GM12801 (cell line): ENCODE measurements around the gene IFFO2.

ENCODE experiments used
- TF ChIP-seq, protein P1 (sequence below): IDR thresholded peaks from one replicate; pipeline ENCODE4 v1.5.1; 2011; ENCODE audit warnings: control low read depth; ENCODE audit not compliant: insufficient read length; ENCODE audit errors: extremely low read depth

Gene IFFO2

DNA sequence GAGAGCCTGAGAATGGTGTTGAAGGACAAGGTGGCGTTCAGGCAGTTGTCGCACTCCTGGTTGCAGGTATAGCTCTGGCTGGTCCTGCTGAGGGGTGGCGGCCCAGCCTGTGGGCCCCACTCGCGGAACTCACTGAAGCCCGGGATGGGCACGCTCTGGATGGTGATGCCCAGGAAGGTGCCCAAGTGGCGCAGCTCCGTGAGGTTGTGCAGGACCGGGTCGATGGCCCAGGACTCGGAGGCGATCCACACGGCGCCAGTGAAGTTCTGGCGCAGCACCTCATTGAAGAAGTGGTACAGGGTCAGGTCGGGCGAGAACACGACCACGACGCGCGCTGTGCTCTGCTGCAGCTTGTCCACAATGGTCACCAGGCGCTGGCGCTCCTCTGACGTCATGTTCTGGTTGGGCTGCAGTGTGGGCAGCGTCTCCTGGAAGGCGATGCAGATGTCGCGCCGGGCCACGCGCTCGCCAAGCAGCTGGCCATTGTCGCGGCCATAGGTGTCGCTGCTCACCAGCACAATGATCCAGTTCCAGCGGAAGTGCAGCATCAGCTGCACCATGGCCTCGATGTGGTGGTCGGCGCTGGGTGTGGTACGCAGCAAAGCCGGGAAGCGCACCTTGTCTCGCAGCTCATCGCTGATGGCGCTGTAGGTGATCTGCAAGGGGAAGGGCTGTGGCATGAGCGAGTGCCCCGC, 102.0 kb downstream of the IFFO2 start:
- TF ChIP-seq, protein P1, sequence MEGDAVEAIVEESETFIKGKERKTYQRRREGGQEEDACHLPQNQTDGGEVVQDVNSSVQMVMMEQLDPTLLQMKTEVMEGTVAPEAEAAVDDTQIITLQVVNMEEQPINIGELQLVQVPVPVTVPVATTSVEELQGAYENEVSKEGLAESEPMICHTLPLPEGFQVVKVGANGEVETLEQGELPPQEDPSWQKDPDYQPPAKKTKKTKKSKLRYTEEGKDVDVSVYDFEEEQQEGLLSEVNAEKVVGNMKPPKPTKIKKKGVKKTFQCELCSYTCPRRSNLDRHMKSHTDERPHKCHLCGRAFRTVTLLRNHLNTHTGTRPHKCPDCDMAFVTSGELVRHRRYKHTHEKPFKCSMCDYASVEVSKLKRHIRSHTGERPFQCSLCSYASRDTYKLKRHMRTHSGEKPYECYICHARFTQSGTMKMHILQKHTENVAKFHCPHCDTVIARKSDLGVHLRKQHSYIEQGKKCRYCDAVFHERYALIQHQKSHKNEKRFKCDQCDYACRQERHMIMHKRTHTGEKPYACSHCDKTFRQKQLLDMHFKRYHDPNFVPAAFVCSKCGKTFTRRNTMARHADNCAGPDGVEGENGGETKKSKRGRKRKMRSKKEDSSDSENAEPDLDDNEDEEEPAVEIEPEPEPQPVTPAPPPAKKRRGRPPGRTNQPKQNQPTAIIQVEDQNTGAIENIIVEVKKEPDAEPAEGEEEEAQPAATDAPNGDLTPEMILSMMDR = no peak
